GM12872 (cell line): Measurements from ENCODE around the gene ACSF2.

Source experiments
- CTCF ChIP-seq: IDR thresholded peaks from 3 replicates; pipeline ENCODE4 v1.5.1; 2011; ENCODE audit warnings: low read depth, mild to moderate bottlenecking, low read length, moderate library complexity; ENCODE audit not compliant: insufficient read depth

ACSF2 gene

DNA sequence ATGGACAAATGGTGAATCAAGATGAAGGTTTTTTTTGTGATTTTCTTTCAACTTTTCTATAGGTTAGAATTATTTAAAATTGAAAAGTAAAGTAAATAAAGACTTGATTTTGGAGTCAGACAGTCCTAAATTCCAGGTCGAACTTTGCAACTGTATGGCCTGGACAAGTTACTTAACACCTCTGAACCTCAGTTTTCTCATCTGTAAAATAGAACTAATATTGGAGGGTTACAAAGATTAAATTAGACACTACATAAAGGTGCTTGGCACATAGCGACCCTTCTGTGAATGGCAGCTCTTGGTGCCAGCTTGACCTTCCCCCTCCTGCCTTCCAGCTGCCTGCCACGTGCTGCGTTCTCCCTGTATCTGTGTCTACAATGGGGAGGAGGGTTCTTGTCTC, 55.6 kb downstream of the ACSF2 start:
- 0 out of 3 replicates have a peak, but pooled peaks have one; percentile 6 for TF ChIP-seq CTCF

DNA sequence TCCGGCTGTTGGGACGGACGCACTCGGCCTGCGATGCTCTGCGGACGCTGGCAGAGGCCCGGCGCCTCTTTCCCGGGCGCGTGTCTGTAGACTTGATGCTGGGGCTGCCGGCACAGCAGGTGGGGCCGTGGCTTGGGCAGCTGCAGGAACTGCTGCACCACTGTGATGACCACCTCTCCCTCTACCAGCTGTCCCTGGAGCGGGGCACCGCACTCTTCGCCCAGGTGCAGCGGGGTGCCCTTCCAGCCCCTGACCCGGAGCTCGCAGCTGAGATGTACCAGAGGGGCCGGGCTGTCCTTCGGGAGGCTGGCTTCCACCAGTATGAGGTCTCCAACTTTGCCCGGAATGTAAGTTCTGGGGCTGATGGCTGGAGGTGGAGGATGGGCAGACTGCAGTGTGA, 56.1 kb downstream of the ACSF2 start:
- no peak for TF ChIP-seq CTCF

DNA sequence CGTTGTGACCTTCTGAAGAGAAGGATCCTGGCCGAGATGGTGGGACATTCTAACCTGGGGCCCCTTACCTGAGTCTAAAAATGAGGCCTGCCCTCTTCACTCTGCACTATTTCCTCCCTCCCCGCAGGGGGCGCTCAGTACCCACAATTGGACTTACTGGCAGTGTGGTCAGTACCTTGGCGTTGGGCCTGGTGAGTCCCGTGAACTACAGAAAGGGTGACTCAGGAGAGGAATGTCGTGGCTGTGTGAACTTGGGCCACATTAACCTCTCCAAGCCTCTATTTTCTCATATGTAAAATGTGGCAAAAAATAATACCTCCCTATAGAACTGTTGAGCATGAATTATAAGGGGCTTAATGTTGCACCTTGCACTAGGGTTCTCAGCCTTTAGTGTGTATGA, 56.5 kb downstream of the ACSF2 start:
- TF ChIP-seq CTCF = peak; percentile 92

DNA sequence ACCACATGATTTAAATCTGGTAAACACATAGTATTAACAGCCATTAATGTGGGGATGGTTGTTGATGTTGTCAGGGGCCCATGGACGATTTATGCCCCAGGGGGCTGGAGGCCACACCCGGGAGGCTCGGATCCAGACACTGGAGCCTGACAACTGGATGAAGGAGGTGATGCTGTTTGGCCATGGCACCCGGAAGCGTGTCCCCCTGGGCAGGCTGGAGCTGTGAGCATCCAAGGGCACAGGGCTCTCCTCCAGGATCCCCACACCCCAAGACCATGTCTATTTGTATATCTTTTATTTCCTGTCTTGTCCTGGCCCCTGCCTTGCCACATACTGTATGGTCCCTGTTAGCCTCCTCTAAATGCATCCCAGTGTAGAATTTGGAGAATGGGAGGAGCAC, 57.2 kb downstream of the ACSF2 start:
- TF ChIP-seq CTCF = no peak

GRCh38 chr17:50484386-50485155, 58.6 kb downstream of the ACSF2 start:
- no peak for TF ChIP-seq CTCF

- no peak for TF ChIP-seq CTCF
These were observed 61.4 kb downstream of the ACSF2 start for GRCh38 chr17:50487213-50488096.

- TF ChIP-seq CTCF = no peak
These were observed 62.9 kb downstream of the ACSF2 start for GRCh38 chr17:50488880-50489279.
